Urothelium cell line (cell line): ENCODE measurements around the gene DGLUCY.
"Not testable (repeated sequence)": the region's sequence is repeated elsewhere in the genome, so short reads cannot be mapped to it uniquely, and the experiment has no call there.

Experiments
- DNase-seq: peaks from one replicate; pipeline ENCODE4 v3.0.0; 2011; ENCODE audit warnings: low spot score, mixed read lengths
- FAIRE-seq: peaks from 2 replicates; lab custom pipeline; 2011; peaks lifted over from hg19 to GRCh38; lab: Jason Lieb, UNC

Gene DGLUCY

GRCh38 chr14:91113829-91114078, at the start of gene DGLUCY:
TSS of gene DGLUCY (plus strand) at chr14:91114073. CDS start at chr14:91160295, 46,222 bp downstream.
- FAIRE-seq: no peak
- peak; percentile 82 for DNase-seq

GRCh38 chr14:91065266-91065665, 48.6 kb upstream of the DGLUCY start:
- no peak for DNase-seq
- FAIRE-seq: no peak

GRCh38 chr14:91067186-91067585, 46.7 kb upstream of the DGLUCY start:
- no peak for FAIRE-seq
- no peak for DNase-seq

GRCh38 chr14:91068642-91069041, 45.2 kb upstream of the DGLUCY start:
- DNase-seq: no peak
- FAIRE-seq: no peak

- DNase-seq: no peak
- no peak for FAIRE-seq
These were observed 43.3 kb upstream of the DGLUCY start for GRCh38 chr14:91070572-91070971.

- FAIRE-seq: no peak
- DNase-seq: no peak
These were observed 38.3 kb upstream of the DGLUCY start for GRCh38 chr14:91075553-91075952.

- FAIRE-seq (no peak), DNase-seq (no peak)
These were observed 35.7 kb upstream of the DGLUCY start for GRCh38 chr14:91078095-91078737.

- DNase-seq (no peak), FAIRE-seq (no peak)
These were observed 33.8 kb upstream of the DGLUCY start for GRCh38 chr14:91080071-91080470.

- FAIRE-seq (no peak), DNase-seq (no peak)
These were observed 31.6 kb upstream of the DGLUCY start for GRCh38 chr14:91082282-91082681.

GRCh38 chr14:91084516-91084915, 29.4 kb upstream of the DGLUCY start:
- DNase-seq (no peak), FAIRE-seq (no peak)

GRCh38 chr14:91087470-91087869, 26.4 kb upstream of the DGLUCY start:
- not testable (repeated sequence) for DNase-seq, FAIRE-seq

GRCh38 chr14:91088585-91089235, 25.2 kb upstream of the DGLUCY start:
- FAIRE-seq: no peak

GRCh38 chr14:91089958-91090535, 23.8 kb upstream of the DGLUCY start:
- FAIRE-seq (no peak), DNase-seq (no peak)

More at GRCh38 chr14:91088585-91089235, 25.2 kb upstream of the DGLUCY start:
- DNase-seq: no peak

GRCh38 chr14:91090743-91091142, 23.1 kb upstream of the DGLUCY start:
- DNase-seq (no peak), FAIRE-seq (no peak)

GRCh38 chr14:91092073-91092472, 21.8 kb upstream of the DGLUCY start:
- DNase-seq (no peak), FAIRE-seq (no peak)

GRCh38 chr14:91093743-91094472, 20.0 kb upstream of the DGLUCY start:
- DNase-seq, FAIRE-seq: not testable (repeated sequence)

GRCh38 chr14:91094772-91095171, 19.1 kb upstream of the DGLUCY start:
- DNase-seq (no peak), FAIRE-seq (no peak)

- DNase-seq (no peak), FAIRE-seq (no peak)
These were observed 18.7 kb upstream of the DGLUCY start for GRCh38 chr14:91095178-91095577.

GRCh38 chr14:91097657-91098056, 16.2 kb upstream of the DGLUCY start:
- not testable (repeated sequence) for DNase-seq, FAIRE-seq

GRCh38 chr14:91098591-91098990, 15.3 kb upstream of the DGLUCY start:
- no peak for DNase-seq
- FAIRE-seq: no peak

- FAIRE-seq: no peak
- no peak for DNase-seq
These were observed 13.8 kb upstream of the DGLUCY start for GRCh38 chr14:91100102-91100501.

- FAIRE-seq (no peak), DNase-seq (no peak)
These were observed 10.8 kb upstream of the DGLUCY start for GRCh38 chr14:91103116-91103515.
